ENCODE results near the gene AFG1L.

GRCh38 chr6:108302386-108302785 is 7.5 kb downstream of the AFG1L start:
- TF ChIP-seq POLR2A (IDR thresholded peaks at IDR 0.05; ENCODE audit: low read depth, low read length): no peak
- TF ChIP-seq POLR2AphosphoS5 (IDR thresholded peaks at IDR 0.05; ENCODE audit: low read depth, low read length): no peak
- no peak for TF ChIP-seq POU2F2 (IDR thresholded peaks at IDR 0.05; ENCODE audit: low read depth, low read length)

Measured in GM12891 (cell line).